NCI-H1105 treated with DMSO at 0.1 percent for 48 hours (cell line): Measurements from ENCODE around the gene GPR108.
"Not testable (repeated sequence)": the region's sequence is repeated elsewhere in the genome, so short reads cannot be mapped to it uniquely, and the experiment has no call there.

Experiments used
- DNase-seq: peaks from one replicate; lab custom pipeline; 2025; lab: John Stamatoyannopoulos, UW

Gene GPR108

DNA sequence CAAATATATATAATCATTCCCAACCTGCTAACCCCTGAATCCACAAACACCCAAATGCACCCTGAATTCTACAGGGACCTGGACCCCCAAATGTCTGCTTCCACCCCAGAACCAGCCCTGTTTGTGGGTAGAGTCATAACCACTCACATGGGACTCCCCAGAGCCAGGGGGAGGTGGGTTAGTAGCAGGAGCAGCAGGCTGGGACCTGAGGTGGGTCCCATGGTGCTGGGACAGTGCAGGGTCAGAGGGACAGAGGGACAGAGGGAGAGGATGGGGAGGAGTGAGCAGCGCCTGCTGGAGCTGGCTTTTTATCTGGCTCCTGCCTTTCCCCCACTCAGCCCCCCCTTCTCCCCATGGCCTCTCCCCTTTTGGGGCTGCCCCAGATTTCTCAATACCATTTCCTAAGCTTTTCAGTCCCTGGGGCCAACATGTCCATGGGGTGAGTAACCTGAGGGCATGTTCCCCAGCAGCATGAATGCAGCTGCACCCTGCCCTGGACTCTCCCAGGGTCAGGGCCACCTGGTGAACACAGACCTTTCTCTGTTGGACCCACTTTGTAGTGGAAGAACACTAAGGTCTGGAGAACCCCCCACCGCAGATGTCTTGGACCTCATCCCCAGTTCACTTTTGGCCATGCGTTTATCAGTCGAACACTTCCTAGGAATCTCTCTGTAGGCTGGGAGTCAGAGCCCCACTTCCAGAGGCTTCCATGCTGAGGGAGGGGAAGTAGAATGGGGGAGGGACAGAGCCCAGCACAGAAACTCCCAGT, 16.8 kb downstream of the GPR108 start, which contains the start of gene C3:
Gene C3, minus strand, starts transcription at position 282 of the 769 bp plus-strand sequence. Its CDS starts 61 bp downstream, at position 221.
- DNase-seq = no peak

DNA sequence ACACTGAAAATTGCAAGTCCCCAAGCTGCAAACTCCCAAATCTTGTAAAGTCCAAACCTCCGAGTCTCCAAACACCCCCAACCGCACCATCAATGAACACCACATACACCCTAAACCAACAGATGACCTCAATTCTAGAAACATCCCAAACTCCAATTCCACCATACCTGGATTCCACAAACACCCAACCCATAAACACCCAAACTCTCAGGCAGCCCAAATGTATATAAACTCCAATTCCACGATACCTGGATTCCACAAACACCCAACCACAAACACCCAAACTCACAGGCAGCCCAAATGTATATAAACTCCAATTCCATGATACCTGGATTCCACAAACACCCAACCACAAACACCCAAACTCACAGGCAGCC, 17.4 kb downstream of the GPR108 start:
- no peak for DNase-seq

DNA sequence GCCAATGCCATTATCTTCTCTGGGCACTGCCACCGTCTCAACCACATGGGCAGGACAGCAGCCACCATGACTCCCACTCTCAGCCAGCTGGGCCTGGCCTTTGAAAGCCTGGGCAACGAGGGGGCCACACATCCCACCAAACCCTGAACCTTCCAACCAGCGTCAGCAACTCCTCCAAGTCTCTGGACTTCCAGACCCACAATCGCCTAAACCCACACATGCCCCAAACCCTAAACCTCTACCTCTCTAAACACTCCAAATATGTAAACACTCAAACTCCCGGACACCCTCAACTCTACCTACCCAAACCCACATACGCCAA, 17.9 kb downstream of the GPR108 start:
- no peak for DNase-seq

DNA sequence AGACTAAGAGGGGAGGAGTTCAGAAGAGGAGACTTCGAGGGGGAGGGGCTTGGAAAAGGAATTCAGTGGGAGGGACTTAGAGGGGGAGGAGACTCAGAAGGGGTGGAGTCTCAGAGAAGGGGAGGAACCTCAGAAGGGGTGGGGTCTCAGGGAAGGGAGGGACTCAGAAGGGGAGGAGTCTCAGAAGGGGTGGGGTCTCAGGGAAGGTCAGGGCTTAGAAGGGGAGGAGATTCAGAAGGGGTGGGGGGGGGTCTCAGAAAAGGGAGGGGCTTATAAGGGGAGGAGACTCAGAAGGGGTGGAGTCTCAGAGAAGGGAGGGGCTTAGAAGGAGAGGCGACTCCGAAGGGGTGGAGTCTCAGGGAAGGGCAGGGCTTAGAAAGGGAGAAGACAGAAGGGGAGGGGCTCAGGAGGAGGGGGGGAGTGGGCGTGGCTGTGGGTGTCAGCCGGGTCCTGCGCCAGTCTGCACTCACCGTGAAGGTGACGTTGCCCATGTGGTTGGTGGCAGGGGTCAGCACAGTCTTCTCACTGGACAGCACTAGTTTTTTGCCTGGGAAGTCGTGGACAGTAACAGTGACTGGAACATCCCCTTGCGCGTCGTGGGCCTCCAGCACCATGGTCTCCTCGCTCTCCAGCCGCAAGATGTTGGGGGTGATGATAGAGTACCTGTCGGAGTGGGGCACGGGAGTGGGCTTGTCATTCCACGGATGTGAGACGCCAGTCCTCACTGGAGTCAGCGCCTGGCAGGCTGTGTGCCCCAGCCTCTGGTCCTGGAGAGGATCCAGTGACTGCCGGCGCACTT, 18.4 kb downstream of the GPR108 start:
- no peak for DNase-seq

DNA sequence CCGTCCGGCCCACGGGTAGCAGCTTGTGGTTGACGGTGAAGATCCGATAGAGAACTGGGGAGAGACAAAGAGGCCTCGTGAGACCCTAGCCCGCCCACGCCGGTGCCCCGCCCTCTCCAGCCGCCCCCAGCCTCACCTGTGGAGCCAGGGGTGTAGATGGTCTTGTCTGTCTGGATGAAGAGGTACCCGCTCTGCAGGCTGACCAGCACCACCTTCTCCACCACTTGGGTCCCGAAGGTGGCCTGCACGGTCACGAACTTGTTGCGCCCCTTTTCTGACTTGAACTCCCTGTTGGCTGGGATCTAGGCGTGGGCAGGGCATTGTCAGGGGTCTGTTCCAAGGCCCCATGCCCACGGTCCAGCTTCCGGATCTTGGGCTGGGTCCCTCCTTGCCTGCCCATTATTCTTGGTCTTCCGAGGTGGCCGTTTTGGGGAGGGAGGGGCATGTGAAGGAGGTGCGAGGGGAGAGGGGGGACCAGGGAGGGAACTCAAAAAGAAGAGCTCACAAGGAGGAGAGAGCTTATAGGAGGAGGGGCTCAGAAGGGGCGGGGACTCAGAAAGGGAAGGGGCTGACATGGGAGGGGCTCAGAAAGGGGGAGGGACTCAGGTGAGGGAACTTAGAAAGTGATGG, 19.2 kb downstream of the GPR108 start:
- no peak for DNase-seq

DNA sequence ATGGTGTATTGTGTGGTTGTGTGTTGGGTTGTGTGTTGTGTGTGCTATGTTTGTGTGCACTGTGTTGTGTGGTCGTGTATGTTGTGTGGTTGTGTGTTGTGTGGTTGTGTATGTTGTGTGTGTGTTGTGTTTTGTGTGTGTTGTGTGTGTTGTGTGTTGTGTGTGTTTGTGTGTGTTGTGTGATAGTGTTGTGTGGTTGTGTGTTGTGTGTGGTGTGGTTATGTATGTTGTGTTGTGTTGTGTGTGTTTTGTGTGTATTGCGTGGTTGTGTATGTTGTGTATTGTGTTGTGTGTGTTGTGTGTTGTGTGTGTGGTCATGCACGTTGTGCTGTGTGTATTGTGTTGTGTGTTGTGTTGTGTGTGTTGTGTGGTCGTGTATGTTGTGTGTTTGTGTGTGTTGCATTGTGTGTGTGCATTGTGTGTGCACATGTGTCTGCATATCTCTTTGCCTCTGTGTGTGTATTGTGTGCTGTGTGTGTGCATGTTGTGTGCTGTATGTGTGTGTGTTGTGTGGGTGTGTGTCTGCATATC, 19.9 kb downstream of the GPR108 start:
- no peak for DNase-seq

DNA sequence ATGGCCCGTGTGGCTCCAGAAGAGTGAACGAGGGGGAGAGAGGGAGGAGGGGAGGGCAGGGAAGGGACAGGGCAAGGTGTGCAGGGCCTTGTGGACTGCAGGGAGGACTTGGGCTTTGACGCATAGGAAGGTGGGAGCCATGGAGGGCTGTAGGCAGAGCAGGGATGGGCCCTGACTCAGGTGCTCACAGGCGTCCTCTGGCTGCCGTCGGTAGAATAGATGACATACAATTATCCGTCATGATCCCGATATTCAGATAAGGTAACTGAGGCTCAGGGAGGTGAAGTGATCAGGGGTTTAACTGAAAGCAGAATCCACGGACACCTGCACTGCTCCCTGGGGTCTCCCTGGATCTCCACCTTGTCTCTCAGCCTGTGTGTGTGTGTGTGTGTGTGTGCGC, 20.3 kb downstream of the GPR108 start:
- DNase-seq = no peak

DNA sequence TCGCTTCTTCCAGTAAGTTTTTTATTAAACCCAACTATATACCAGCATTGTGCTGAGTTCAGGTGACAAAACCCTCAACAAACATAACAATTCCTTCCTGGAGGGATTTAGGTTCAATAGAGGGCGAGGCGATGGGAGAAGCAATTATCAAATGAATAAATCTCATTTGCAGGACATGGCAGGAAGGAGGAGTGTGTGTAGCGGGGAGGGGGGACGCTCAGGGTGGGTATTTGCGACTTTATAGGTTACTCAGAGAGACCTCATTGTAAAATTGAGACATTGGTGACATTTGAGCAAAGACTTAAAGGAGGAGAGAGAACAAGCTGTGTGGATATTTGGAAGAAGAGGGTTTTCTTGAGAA, 20.8 kb downstream of the GPR108 start:
- DNase-seq = no peak

DNA sequence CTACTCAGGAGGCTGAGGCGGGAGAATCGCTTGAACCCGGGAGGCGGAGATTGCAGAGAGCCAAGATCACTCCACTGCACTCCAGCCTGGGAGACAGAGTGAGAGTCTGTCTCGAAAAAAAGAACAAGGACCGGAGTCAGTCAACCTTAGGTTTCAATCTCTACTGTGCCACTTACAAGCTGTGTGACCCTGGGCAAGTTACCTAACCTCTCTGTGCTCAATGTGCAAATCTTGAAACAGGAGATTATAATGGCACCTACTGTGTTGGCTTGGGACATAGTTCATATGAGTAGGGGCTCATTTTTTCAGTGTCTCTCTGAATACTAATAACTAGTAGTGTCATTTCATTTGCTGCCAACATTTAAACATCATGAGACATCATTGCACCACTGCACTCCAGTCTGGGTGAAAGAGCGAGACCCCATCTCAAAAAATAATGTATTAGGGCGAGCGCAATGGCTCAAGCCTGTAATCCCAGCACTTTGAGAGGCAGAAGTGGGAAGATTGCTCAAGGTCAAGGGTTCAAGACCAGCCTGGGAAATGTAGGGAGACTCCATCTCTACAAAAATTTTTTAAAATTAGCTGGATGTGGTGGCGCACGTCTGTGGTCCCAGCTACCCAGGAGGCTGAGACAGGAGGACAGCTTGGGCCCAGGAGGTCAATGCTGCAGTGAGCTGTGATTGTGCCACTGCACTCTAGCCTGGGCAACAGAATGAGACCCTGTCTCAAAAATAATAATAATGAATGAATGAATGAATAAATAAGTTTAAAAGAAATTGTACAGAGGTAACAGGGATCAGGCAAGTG, 22.4 kb downstream of the GPR108 start:
- DNase-seq = no peak

DNA sequence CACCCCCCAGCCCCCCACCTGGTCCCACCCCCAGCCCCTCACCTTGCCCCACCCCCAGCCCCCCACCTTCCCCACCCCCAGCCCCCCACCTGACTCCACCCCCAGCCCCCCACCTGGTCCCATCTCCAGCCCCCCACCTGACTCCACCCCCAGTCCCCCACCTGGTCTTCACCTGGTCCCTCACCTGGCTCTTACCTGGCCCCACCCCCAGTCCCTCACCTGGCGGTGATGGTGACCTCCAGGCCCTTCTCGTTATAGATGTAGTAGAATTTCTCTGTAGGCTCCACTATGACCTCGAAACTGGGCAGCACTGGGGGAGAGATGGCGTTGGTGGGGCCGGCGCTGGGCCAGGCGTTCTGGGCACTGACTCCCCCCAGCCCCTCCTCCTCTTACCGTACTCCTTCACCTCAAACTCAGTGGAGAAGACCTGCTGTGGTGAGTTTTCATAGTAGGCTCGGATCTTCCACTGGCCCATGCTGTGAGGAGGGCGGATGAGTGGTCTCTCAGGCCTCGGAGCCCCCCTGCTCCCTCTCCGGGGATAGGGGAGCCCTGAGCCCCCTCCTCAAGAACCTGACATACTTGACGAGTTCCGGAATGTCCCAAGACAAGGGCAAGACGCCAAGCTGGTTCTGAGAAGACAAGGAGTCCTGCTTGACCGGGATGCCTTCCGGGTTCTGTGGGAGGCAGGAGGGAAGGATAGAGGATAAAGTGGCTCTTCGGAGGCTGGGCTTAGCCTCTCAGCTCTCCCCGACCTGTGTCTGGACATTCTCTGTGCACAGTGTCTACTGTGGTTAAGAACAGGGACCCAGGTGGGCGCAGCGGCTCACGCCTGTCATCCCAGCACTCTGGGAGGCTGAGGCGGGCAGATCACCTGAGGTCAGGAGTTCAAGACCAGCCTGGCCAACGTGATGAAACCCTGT, 23.3 kb downstream of the GPR108 start:
- no peak for DNase-seq

DNA sequence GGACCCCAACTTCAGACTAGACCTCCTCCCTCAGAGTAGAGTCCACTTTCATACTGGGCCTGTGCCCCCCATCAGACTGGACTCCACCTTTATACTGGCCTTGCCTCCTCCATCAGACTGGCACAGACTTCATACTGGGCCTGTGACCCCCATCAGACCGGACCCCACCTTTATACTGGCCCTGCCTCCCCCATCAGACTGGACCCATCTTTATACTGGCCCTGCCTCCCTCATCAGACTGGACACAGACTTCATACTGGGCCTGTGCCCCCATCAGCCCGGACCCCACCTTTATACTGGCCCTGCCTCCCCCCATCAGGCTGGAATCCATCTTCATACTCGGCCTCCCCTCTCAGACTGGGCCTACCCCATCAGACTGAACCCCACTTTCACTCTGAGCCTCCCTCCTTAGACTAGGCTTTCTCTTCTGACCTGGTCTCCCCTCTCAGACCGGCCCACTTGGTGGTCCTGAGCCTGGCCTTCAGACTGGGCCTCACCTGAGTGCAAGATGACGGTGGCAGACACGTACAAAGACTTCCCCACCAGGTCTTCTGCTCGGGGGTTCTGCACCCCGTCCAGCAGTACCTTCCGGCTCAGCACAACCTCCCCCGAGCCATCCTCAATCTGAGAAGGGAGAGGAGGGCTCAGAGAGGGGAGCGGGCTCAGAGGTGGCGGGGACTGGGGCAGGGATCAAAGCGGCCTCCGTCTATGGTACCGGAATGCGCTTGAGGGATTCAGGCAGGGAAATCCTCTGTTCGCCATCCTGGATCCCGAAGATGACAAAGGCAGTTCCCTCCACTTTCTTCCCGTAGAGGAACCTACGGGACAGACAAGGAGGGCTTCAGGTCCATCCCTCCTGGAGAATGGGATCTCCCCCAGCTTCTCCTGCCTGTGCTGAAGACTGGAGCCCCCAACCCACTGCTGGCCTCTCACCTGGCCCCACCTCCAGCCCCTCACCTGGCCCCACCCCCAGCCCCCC, 24.4 kb downstream of the GPR108 start:
- no peak for DNase-seq

DNA sequence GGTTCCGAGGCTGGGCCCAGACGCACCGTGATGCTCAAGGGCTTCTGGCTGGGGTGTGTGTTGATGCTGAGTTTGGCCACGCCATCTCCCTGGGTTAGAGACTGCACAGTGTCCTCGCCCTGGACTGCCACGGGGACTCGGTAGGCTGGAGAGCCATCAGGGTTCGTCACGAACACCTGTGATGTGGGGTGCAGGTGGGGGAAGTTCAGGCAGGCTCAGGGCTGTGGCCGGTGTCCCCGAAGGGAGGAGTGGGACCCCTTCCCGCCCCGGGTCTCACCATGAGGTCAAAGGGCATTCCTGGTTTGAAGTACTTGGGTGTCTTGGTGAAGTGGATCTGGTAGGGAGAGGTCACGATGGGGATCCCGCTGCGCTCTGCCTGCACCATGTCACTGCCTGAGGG, 25.1 kb downstream of the GPR108 start:
- DNase-seq = no peak

DNA sequence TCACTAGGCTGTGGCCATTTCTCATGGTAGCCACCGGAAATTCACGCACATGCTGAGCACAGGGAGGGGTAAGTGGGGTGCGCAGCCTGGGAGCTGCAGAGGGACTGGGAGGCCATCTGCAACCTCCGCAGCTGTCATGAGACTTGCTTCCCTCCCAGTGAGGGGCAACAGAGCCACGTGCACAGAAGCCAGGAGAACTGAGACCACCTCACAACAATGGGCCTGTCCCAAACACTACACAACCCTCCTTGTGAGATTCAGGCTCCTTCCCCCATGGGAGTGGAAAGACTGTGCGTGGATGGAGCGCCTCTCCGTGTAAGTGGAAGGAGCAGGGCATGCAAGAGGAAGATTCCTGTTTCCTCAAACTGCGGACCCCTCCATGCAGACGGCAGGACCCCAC, 25.8 kb downstream of the GPR108 start:
- DNase-seq = no peak

DNA sequence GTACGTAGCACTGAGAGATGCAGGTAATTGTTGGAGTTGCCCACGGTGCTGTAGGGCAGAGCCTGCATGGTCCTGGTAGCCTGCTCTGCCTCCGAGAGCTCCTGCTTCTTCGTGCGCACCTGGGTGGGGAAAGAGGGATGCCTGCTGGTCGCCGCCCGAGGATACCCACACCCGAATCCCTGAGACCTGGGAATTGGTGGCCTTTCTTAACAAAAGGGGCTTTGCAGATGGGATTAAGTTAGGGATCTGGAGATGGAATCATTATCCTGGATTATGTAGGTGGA, 26.4 kb downstream of the GPR108 start:
- DNase-seq = no peak

DNA sequence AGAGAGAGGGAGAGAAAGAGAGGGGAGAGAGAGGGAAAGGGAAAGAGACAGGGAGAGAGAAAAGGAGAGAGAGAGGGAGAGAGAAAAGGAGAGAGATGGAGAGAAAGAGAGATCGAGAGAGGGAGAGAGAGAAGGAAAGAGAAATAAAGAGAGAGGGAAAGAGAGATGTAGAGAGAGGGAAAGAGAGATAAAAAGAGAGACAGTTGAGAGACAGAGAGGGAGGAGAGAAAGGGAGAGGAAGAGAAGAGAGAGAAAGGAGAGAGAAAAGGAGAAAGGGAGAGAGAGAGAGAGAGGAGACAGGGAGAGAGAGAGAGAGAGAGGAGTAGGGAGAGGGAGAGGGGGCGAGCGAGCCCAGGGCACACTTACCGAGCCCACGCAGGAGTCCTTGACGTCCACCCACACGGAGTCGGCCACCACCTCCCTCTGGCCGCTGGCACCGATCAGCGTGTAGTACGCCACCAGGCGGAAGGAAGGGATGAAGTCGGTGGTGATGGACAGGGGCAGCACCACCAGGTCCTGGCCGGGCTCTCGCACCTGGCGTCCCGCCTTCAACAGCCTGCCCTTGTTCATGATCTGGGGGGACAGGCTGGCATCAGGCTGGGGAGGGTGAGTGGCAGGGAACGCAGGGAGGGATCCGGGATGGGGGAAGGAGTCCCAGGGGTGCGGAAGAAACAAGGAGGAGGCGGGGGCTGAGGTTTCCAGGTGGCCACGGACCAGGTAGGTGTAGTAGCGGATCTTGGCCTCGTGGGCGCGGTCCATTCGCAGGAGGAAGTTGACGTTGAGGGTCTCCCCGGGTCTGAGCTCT, 26.9 kb downstream of the GPR108 start:
- no peak for DNase-seq

DNA sequence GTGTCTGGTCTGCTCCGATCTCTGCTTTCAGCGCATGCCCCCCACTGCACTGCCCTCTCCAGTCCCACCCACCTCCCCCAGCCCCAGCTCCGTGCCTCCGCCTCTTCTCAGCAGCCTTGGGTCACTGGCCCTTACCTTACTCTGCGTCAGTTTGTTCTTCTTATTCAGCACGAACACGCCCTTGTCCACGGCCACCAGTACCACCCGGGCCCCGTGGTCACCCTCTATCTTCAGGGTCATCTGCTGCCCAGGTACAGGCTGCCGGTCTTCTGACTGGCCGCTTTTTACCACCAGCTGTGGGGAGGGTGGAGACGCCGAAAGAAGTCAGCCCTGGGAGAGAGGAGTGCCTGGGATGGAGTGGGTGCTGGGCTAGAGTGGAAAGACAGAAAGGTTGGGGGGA, 27.8 kb downstream of the GPR108 start:
- DNase-seq = no peak

DNA sequence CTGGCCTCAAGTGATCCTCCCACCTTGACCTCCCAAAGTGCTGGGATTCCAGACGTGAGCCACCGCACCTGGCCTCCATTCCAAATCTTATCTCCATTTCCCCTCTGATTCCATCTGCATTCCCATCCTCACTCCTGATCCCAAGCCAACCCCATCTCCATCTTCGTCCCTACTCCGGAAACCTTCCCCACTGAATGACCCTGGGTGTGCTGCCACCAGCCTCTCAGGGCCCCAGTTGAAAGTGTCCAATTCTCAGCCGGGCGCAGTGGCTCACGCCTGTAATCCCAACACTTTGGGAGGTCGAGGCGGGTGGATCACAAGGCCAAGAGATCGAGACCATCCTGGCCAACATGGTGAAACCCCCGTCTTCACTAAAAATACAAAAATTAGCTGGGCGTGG, 28.5 kb downstream of the GPR108 start:
- DNase-seq = not testable (repeated sequence)

DNA sequence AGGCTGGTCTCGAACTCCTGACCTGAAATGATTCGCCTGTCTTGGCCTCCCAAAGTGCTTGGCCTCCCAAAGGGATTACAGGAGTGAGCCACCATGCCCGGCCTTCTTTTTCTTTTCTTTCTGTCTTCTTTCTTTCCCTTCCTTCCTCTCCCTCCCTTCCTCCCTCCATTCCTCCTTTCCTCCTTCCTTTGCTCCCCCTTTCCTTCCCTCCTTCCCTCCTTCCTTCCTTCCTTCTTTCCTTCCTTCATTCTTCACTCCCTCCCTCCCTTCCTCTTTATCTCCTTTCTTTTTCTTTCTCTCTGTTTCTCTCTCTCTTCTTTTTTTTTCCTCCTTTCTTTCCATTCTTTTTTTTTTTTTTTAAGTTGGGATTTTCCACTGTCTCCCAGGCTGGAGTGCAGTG, 29.0 kb downstream of the GPR108 start:
- no peak for DNase-seq

DNA sequence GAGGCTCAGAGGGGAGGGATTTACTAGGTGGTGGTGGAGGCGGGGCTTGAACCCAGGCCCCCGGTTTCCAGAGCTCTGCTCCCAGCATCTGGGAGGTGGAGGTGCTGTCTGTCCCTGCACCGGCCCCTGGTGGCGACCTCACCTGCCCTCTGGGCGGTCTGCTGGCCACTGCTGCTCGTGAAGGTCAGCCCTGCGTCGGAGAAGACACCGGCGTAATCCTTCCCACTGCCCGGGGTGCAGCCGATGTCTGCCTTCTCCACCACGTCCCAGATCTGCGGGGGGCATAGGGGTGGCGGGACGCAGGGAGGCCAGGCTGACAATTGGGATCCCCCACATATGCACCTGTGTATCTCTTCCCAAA, 29.7 kb downstream of the GPR108 start:
- DNase-seq = no peak
